ACC112 (cell line): Measurements from ENCODE around the gene ZNF436.
"Not testable (repeated sequence)": the region's sequence is repeated elsewhere in the genome, so short reads cannot be mapped to it uniquely, and the experiment has no call there.

ENCODE experiments used
- H2AFZ ChIP-seq: fragments of 200-600 bp; sonication (generic); one replicate; pipeline ENCODE4 v1.6.0; 2017; ENCODE audit warnings: antibody characterized with exemption, low read length; ENCODE audit not compliant: unreplicated experiment
- H3K27ac ChIP-seq: fragments of 200-600 bp; sonication (generic); 2 replicates; pipeline ENCODE4 v1.5.1; 2014; ENCODE audit warnings: low read depth, mild to moderate bottlenecking, antibody characterized with exemption, low read length, moderate library complexity
- H3K27me3 ChIP-seq: fragments of 200-600 bp; sonication (generic); 2 replicates; pipeline ENCODE4 v1.6.1; 2014; ENCODE audit warnings: mild to moderate bottlenecking, antibody characterized with exemption, low read length, moderate library complexity, mixed read lengths; ENCODE audit not compliant: insufficient read depth
- H3K36me3 ChIP-seq: fragments of 200-600 bp; sonication (generic); 2 replicates; pipeline ENCODE4 v1.6.1; 2016; ENCODE audit warnings: mild to moderate bottlenecking, antibody characterized with exemption, low read length, moderate library complexity, mixed read lengths; ENCODE audit not compliant: insufficient read depth
- H3K4me1 ChIP-seq: fragments of 200-600 bp; sonication (generic); one replicate; pipeline ENCODE4 v1.6.1; 2016; ENCODE audit warnings: low read length, mixed read lengths; ENCODE audit not compliant: insufficient read depth, unreplicated experiment, control insufficient read depth
- H3K4me3 ChIP-seq: fragments of 200-600 bp; sonication (generic); 2 replicates; pipeline ENCODE4 v1.5.1; 2014; ENCODE audit warnings: mild to moderate bottlenecking, low read depth, low read length
- H3K79me2 ChIP-seq: fragments of 200-600 bp; sonication (generic); one replicate; pipeline ENCODE4 v1.6.0; 2016; ENCODE audit warnings: low read length; ENCODE audit not compliant: control insufficient read depth, unreplicated experiment, insufficient read depth

Gene ZNF436

DNA sequence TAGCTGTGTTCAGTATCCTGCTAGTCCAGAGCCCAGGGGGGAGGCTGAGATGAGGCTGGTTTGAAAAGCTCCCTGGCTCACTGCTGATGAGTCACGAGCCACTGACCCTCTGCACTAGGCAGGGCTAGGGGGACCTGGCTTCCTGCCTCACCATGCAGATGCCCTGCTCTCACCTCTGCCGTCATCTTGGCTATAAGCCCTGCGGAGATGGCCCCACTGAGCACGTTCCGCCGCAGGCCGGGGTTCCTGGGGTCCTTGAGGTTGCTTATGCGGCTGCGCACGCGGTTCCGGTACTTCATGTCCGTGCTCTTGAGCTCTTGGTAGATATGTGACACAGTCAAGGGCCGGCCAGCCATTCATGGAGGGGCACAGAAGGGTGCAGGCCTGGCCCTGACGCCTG lies 24.1 kb upstream of the ZNF436 start:
- H3K27me3 ChIP-seq: no peaks in the 10 kb centered on the region
- H3K27ac ChIP-seq: peak overlapping the region; percentile 90
- H2AFZ ChIP-seq: peak overlapping the region; percentile 35
- H3K79me2 ChIP-seq: no peaks in the 10 kb centered on the region
- H3K36me3 ChIP-seq: no peaks in the 10 kb centered on the region
- peaks cover 25% of the 10 kb centered on the region for H3K4me1 ChIP-seq
- H3K4me3 ChIP-seq: peak overlapping the region; percentile 44; the same call in 1 of the 2 replicates

DNA sequence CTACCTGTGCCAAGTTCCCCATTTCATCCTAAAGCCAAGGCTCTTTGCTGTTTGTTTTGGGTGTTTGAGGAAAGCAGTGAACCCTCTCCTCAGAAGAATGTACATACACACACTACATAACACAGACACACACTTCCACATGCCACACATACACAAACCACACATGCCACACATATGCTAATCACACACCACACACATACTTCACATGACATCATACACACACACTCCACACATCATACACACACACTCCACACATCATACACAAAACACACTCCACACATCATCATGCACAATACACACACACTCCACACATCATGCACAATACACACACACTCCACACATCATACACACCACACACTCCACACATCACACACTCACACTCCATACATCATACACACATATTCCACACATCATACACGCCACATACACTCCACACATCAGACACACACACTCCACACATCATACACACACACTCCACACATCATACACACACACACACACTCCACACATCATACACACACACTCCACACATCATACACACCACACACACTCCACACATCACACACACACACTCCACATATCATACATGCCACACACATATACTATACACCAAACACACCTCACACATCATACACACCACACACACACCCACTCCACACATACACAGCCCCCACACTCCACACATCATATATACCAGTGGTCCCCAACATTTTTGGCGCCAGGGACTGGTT lies 22.7 kb upstream of the ZNF436 start:
- Histone ChIP-seq H3K27me3 (no peaks in the 10 kb centered on the region), H3K79me2 (no peaks in the 10 kb centered on the region), H2AFZ (no peak overlapping the region), H3K27ac (no peak overlapping the region), H3K36me3 (no peaks in the 10 kb centered on the region), H3K4me1 (peaks cover 25% of the 10 kb centered on the region), H3K4me3 (no peak overlapping the region)

DNA sequence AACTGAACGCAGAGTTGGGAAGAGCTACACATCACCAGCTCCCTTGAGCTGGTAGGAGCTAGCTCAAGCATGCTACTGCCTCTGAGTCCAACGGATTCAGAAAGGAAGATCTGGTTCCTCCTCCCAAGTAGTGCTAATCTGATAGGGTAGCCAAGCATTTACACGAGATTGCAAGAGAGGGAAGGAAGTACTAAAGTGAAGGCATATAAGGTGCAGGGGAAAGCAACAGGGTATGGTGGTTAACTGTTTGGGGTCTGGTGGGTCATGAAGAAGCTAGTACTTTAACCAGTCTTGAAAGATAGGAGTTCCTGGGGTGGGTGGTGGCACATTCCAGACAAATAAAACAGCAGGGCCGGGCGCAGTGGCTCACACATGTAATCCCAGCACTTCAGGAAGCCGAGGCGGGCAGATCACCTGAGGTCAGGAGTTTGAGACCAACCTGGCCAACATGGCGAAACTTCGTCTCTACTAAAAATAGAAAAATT lies 20.2 kb upstream of the ZNF436 start:
- Histone ChIP-seq H3K79me2 (no peaks in the 10 kb centered on the region), H3K4me1 (peaks cover 27% of the 10 kb centered on the region), H3K27ac (no peak overlapping the region), H2AFZ (no peak overlapping the region), H3K4me3 (no peak overlapping the region), H3K36me3 (no peaks in the 10 kb centered on the region), H3K27me3 (no peaks in the 10 kb centered on the region)

DNA sequence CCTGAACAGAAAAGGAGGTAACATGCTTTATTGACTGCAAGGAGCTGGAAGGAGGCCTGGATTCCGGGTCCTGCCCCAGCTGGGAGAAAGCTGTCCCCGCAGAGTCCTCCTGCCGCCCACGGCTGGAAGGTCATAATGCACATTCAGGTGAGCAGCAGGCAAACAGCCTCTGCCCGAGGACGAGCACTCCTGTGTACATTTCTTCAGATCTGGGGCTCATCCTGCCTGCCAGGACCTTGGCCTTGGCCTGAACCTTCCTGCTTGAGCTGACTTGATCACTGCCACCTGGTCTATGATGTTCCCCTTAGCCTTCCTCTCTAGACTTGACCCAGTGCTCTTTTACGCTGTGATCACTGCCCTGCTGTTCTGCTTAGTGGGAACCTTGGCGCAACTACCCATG lies 17.9 kb upstream of the ZNF436 start:
- H3K27me3 ChIP-seq: no peaks in the 10 kb centered on the region
- H3K36me3 ChIP-seq: no peaks in the 10 kb centered on the region
- no peak overlapping the region for H3K27ac ChIP-seq
- H3K4me3 ChIP-seq: no peak overlapping the region
- H3K4me1 ChIP-seq: peaks cover 21% of the 10 kb centered on the region
- H3K79me2 ChIP-seq: no peaks in the 10 kb centered on the region
- H2AFZ ChIP-seq: no peak overlapping the region

DNA sequence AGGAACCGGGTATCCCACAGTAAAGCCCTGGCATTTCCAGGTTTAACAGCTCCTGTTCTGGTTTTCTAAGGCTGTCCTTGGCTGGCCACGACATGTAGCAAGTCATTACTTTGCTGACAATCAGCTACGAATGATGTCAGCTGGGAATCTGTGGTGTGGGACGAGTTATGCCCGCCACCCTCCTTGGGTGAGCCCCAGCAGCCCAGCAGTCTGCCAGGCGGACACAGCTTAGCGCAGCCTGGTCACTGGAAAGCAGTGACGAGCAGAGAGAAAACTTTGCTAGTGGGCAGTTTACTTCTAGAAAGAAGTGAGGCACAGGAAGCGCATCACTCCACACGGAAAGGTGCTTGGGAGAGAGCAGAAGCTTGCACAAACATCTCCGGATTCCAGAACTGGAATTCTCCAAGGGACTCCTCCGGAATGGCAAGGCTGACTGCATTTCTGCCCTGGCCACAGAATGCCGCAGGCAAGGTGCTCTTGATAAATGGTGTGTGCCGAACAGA lies 15.5 kb upstream of the ZNF436 start:
- Histone ChIP-seq H3K27ac (peak overlapping the region; percentile 38; the same call in 1 of the 2 replicates), H3K36me3 (no peaks in the 10 kb centered on the region), H3K27me3 (no peaks in the 10 kb centered on the region), H3K79me2 (no peaks in the 10 kb centered on the region), H3K4me3 (no peak overlapping the region), H2AFZ (no peak overlapping the region), H3K4me1 (peaks cover 21% of the 10 kb centered on the region)

DNA sequence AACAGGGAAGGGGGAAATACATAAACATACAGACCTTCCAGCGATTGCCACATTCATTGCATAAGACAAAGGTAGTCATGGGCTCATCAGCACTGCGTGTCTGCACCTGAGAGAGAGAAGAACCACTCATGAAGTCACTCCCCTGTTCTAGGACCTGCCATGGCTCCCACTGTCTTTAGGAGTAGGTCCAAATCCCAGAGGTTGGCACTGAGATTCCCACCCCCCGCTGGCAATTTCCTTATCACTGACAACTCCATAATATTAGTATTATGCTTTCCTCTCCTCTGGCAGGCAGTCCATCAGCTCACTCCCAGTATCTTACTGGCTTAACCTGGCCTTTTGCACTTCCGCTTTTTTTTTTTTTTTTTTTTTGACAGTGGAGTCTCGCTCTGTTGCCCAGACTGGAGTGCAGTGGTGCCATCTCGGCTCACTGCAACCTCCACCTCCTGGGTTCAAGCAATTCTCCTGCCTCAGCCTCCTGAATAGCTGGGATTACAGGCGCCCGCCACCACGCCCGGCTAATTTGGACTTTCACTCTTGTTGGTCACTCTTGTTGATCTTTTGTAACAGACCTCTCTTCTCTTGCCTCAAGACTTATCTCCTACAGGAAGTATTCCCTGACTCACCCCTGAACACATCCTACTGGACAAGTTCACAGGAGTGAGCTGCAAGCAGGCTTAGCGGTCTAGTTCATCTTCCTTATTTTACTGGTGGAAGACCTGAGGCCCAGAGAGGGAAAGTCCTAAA lies 14.8 kb upstream of the ZNF436 start:
- Histone ChIP-seq H3K36me3 (no peaks in the 10 kb centered on the region), H3K4me3 (no peak overlapping the region), H3K4me1 (peaks cover 21% of the 10 kb centered on the region), H3K27me3 (no peaks in the 10 kb centered on the region), H3K79me2 (no peaks in the 10 kb centered on the region), H3K27ac (peak overlapping the region; percentile 38; the same call in 1 of the 2 replicates), H2AFZ (no peak overlapping the region)

DNA sequence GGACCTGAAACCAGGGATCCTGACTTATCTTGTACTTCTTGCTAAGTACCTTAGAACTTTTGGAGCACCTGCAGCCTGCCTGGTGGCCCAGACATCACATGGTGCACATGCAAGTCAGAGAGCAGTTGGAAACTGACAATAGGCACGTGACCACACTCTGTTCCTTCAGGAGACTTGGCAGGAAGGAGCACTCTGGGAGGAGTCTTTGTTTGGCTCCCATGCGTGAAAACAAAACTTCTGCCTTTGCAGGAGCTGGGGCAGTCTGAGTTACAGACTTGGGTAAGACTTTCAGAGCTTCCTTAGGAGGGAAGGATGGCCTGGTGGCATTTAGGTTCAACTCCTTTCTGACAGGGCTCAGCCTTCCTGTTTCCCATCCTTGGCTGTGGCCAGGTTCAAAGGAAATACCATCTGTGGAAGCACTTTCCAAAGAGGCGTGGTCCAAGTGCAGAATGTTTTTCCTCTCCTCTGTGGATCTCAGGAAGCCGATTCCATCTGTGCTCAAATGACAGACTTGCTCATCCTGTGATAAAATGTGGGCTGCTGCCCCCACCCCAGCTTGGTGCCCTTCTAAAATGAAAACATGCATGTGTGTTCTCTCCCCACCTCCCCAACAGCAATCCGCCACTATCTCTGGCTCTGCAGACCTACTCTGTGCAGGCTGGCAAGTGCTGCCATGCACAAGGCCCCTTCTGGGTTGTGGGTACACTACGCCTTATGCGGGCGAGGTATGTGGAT lies 14.1 kb upstream of the ZNF436 start:
- Histone ChIP-seq H3K4me1 (peaks cover 21% of the 10 kb centered on the region), H3K36me3 (no peaks in the 10 kb centered on the region), H3K79me2 (no peaks in the 10 kb centered on the region), H3K27ac (no peak overlapping the region), H2AFZ (no peak overlapping the region), H3K4me3 (no peak overlapping the region), H3K27me3 (no peaks in the 10 kb centered on the region)

DNA sequence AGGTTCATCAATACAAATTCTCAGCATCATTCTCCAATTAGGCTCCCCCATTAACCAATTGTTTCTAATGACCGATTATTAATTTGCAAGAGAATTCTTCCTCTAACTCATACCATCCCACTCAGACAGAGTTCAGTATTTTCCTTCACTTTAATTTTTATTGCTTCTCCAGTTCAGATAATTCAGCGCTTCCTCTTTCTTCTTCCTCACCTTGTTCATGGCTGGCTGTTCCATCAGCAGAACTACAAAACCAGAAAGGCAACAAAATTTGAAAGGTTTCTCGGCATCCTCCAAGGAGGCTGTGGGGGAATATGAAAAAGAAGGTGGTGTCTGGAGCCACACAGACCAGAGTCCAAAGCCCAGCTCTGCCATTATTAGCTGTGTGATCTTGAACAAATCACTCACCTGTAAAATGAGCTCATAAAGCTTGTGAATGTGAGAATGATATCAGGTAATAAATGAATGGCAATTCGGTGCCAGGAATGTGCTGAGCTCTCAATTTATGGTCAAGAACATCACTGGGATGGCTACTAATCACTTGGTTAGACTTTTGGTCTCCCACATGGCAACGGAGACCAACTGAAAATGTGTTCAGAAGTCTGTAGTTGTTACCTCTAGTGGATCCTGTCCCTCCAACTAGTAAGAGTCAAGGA lies 11.7 kb upstream of the ZNF436 start:
- H3K4me1 ChIP-seq: peaks cover 36% of the 10 kb centered on the region
- H3K36me3 ChIP-seq: no peaks in the 10 kb centered on the region
- no peaks in the 10 kb centered on the region for H3K79me2 ChIP-seq
- H2AFZ ChIP-seq: no peak overlapping the region
- H3K4me3 ChIP-seq: no peak overlapping the region
- H3K27me3 ChIP-seq: no peaks in the 10 kb centered on the region
- no peak overlapping the region for H3K27ac ChIP-seq

DNA sequence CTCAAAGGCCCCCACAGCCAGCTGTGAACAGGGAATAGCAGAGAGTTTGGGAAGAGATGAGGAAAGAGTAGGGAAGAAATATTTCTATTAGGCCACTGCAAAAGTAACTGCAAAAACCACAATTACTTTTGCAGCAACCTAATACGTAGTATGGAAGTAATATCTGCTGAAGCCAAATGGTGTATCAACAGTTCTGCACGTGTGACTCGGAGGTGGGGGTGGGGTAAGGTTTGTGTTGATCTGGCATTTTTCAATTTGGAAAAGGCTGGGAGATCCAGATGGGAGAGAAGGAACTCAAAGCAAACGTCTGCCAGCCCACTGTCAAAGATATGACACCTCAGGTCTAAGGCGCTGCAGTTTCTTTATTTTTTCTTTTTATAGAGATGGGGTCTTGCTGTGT lies 11.1 kb upstream of the ZNF436 start:
- H3K4me3 ChIP-seq: no peak overlapping the region
- H3K27ac ChIP-seq: no peak overlapping the region

DNA sequence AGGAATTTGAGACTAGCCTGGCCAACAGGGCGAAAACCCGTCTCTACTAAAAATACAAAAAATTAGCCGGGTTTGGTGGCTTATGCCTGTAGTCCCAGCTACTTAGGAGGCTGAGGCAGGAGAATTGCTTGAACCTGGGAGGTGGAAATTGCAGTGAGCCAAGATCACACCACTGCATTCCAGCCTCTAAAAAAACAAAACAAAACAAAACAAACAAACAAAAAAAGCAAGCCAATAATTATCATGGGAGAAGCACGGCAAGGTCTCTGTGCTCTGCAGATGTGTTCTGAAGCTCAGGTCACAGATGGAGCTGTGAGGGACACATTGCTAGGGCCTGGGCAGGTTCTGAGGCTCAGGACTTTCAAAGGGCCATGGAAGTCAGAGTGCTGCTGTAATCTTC lies 10.6 kb upstream of the ZNF436 start:
- H3K79me2 ChIP-seq, H3K36me3 ChIP-seq, H3K27ac ChIP-seq, H3K4me3 ChIP-seq, H3K27me3 ChIP-seq, H2AFZ ChIP-seq: not testable (repeated sequence)
- H3K4me1 ChIP-seq: peaks cover 34% of the 10 kb centered on the region

More for the DNA sequence above, 11.1 kb upstream of the ZNF436 start:
- H2AFZ ChIP-seq: no peak overlapping the region
- no peaks in the 10 kb centered on the region for H3K36me3 ChIP-seq
- peaks cover 38% of the 10 kb centered on the region for H3K4me1 ChIP-seq
- no peaks in the 10 kb centered on the region for H3K27me3 ChIP-seq
- no peaks in the 10 kb centered on the region for H3K79me2 ChIP-seq
